ENCODE results near the gene NFU1. TPM values are rescaled to one million over a fixed set of nuclear protein-coding genes. Genes with fewer than 3 reads are reported as not detected.

NFU1 gene
- total RNA-seq, 2 donors from 2014 or later, result 31.8 to 43.0 TPM

DNA sequence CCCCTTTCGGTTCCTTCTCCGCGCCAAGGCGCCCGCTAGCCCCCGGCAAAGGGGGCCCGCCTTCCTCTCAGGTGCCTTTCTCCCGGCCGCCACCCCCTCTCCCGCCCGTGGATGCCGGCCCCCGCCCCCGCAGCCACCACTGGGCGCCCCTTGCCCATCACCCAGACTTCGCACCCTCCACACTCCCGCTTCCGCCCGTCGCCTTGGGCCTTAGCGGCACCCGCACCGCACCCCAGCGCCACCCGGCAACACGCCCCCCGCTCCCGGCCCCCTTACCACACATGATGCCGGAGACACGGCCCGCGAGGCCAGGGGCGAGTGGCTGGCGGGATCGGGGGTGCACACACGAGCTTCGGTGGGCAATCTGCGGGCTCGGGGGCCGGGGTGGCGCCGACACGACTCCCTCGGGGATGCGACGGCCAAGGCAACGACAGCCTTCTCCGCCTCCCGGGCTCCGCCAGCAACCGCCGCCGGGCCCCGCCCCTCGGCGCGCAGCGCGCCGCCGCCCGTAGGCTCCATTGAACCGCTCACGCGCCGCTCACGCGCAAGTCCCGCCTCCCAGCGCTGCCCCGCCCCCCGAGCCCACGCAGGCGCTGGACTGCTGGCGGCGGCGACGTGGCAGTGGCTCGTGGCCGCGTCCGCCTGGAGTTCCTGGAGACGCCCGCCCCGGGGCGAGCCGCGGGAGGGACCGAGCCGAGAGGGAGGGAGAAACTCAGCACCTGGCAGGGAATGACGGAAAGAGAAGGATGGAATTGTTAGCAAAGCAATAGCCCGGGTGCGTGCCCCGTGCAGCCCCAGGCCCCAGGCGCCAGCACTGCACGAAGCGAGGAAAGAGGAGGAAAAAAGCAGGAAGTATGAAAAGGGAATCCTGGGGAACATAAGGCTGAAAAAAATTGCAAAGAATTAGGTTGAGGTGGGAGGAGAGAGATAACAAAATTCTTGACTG lies 50.2 kb downstream of the NFU1 start, which contains the start of gene GFPT1:
Gene GFPT1 (minus strand): TSS at position 439 of the 946 bp plus-strand sequence. CDS start 156 bp downstream, at position 283.
- TF ChIP-seq CTCF (IDR thresholded peaks at IDR 0.05), result no peak
- H3K4me1 ChIP-seq, result peaks cover 0 to 34% of the 10 kb centered on the region in 2 donors

DNA sequence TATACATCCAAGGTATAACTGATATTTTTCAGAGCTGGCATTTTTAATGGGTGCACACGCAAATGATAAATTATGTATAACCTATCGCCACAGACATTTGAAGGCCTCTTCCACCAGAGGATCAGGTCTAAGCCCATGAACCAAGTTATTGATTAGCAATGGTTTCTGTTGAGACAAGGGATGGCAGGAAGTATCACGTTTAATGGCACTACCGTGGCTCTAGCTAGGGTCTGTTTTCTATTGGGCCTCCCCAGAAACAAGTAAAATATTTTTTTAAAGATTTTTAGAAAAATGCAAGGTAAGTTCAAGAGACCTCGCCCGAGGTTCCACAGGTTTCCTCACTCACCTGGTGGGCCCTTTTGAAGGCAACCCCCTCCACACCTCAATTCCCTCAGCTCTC lies 50.9 kb downstream of the NFU1 start:
- Histone ChIP-seq H3K36me3 (no peaks in the 10 kb centered on the region), H3K27ac (peak overlapping the region; percentile 81 to 93), H3K4me3 (peak overlapping the region; percentile 72 to 98), H3K4me1 (peaks cover 0 to 38% of the 10 kb centered on the region in 2 donors), H3K27me3 (no peaks in the 10 kb centered on the region), H3K9me3 (no peaks in the 10 kb centered on the region)
- no peak for TF ChIP-seq CTCF (IDR thresholded peaks at IDR 0.05)
- DNase-seq (ENCODE audit: low spot score), result no peak

More for the DNA sequence above, 50.2 kb downstream of the NFU1 start, which contains the start of gene GFPT1:
- Histone ChIP-seq H3K27me3 (no peaks in the 10 kb centered on the region), H3K27ac (peak within 1 kb of the TSS; percentile 81 to 93), H3K9me3 (no peaks in the 10 kb centered on the region), H3K4me3 (peak within 1 kb of the TSS; percentile 72 to 98), H3K36me3 (no peaks in the 10 kb centered on the region)
- peak; percentile 92 for DNase-seq (ENCODE audit: low spot score)

DNA sequence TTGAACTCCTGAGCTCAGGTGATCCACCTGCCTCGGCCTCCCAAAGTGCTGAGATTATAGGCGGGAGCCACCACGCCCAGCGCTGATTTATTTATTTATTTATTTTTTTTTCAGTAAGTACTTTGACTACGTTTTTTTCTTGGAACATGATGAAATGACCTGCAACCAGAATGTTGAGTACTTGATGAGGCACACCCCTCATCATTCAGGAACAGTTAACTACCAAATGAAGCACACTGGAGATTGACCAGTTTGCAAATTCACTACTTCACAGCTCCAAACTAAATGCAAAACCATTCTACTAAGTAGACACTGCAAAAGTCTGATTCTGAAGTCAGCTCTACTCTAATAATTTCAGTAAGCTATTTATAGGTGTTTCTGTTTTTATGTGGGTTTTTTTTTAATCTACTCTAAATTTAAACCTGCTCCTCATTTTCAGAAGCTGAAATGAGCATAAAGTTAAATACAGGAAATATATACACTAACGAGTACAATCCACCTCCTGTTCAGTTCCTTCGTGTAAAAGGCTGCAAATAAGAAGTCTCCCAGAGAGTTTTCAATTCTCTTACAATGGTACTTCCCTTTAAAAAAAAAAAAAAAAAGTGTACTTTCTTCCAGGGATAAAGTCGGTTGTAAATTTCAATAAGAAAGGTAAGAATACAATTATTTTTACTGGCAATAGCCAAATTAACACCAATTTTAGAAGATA lies 51.6 kb downstream of the NFU1 start:
- TF ChIP-seq CTCF (IDR thresholded peaks at IDR 0.05), result no peak
- no peaks in the 10 kb centered on the region for H3K27me3 ChIP-seq
- peak overlapping the region in 1 of 2 donors; percentile 93 for H3K27ac ChIP-seq
- no peak for DNase-seq (ENCODE audit: low spot score)
- no peaks in the 10 kb centered on the region for H3K36me3 ChIP-seq
- H3K4me1 ChIP-seq, result peaks cover 0 to 38% of the 10 kb centered on the region in 2 donors
- no peaks in the 10 kb centered on the region for H3K9me3 ChIP-seq
- H3K4me3 ChIP-seq, result peak overlapping the region in 1 of 2 donors; percentile 98

DNA sequence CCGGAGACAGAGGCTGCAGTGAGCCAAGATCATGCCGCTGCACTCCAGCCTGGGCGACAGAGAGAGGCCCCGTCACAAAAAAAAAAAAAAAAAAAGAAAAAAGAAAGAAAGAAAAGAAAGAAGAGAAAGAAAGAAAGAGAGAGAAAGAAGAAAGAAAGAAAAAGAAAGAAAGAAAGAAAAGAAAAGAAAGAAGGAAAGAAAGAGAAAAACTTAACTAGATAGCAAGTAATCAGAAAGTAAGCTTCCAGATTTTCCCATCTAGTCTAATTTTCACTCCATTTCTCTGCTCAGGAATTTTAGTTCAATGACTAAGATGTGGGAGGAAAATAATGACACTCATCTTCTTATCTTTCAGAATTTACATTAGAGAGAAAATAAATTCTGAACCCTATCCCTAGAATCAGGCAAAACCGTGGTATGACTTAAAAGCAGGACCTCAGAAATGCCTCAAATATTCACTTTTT lies 52.6 kb downstream of the NFU1 start:
- no peaks in the 10 kb centered on the region for H3K36me3 ChIP-seq
- no peaks in the 10 kb centered on the region for H3K27me3 ChIP-seq
- H3K27ac ChIP-seq, result no peak overlapping the region
- H3K4me1 ChIP-seq, result peaks cover 0 to 38% of the 10 kb centered on the region in 2 donors
- TF ChIP-seq CTCF (IDR thresholded peaks at IDR 0.05), result no peak
- H3K4me3 ChIP-seq, result no peak overlapping the region
- H3K9me3 ChIP-seq, result no peaks in the 10 kb centered on the region
- no peak for DNase-seq (ENCODE audit: low spot score)

GRCh38 chr2:69383176-69383812 lies 53.9 kb downstream of the NFU1 start:
- Histone ChIP-seq H3K4me3 (no peak overlapping the region), H3K4me1 (peaks cover 0 to 38% of the 10 kb centered on the region in 2 donors), H3K27me3 (no peaks in the 10 kb centered on the region), H3K27ac (no peak overlapping the region), H3K9me3 (no peaks in the 10 kb centered on the region), H3K36me3 (no peaks in the 10 kb centered on the region)
- no peak for DNase-seq (ENCODE audit: low spot score)
- no peak for TF ChIP-seq CTCF (IDR thresholded peaks at IDR 0.05)

All from right atrium auricular region (tissue), 2 donors.